ENCODE measurements around the gene PLCB1. TPM values are rescaled to one million over a fixed set of nuclear protein-coding genes. Genes with fewer than 3 reads are reported as not detected.

PLCB1 gene
- total RNA-seq, 1 donor, result 46.5 TPM

GRCh38 chr20:8755340-8756118, 623.5 kb downstream of the PLCB1 start:
- H3K4me3 ChIP-seq (ENCODE audit: low read depth, low read length), result no peak overlapping the region
- DNase-seq (ENCODE audit: low read depth), result no peak
- TF ChIP-seq CTCF (IDR thresholded peaks at IDR 0.05; ENCODE audit: insufficient read depth, low read length), result no peak

GRCh38 chr20:8756410-8756809, 624.3 kb downstream of the PLCB1 start:
- TF ChIP-seq CTCF (IDR thresholded peaks at IDR 0.05; ENCODE audit: insufficient read depth, low read length), result no peak
- H3K4me3 ChIP-seq (ENCODE audit: low read depth, low read length), result no peak overlapping the region

GRCh38 chr20:8757146-8757545, 625.1 kb downstream of the PLCB1 start:
- H3K4me3 ChIP-seq (ENCODE audit: low read depth, low read length), result no peak overlapping the region
- no peak for TF ChIP-seq CTCF (IDR thresholded peaks at IDR 0.05; ENCODE audit: insufficient read depth, low read length)
- DNase-seq (ENCODE audit: low read depth), result peak; percentile 76

More at GRCh38 chr20:8756410-8756809, 624.3 kb downstream of the PLCB1 start:
- DNase-seq (ENCODE audit: low read depth), result peak; percentile 66

DNA sequence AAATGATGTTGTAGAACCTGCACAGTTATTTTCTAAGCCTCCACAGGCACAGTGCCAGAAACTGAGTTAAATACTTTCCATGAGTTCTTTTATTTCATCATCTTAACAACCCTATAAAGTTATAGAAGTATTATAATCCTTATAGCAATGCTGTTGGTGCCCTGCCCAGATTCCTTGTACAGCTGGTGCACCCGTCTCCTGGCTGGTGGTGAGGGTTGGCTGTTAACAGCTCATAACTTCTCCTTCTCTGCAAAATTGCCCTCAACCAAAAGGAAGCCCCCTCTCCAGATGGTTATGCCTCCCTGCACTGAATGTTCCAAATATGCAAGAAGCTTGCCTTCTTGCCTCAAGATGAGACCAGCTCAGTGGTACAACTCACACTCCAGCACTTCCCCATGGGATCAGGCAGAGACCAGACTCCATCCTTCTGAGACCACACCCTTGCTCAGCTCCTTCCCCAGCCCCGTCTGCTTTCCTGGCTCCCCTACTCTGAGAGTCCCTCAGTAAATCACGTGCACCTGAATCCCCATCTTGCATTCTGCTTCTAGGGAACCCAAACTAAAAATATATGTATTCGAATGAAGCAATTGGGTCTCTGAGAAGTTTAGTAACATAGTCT, 632.4 kb downstream of the PLCB1 start:
- peak; percentile 37 for DNase-seq (ENCODE audit: low read depth)
- H3K4me3 ChIP-seq (ENCODE audit: low read depth, low read length), result no peak overlapping the region
- TF ChIP-seq CTCF (IDR thresholded peaks at IDR 0.05; ENCODE audit: insufficient read depth, low read length), result no peak

GRCh38 chr20:8766868-8767390, 634.9 kb downstream of the PLCB1 start:
- no peak for DNase-seq (ENCODE audit: low read depth)
- no peak for TF ChIP-seq CTCF (IDR thresholded peaks at IDR 0.05; ENCODE audit: insufficient read depth, low read length)

GRCh38 chr20:8774412-8774811, 642.3 kb downstream of the PLCB1 start:
- no peak for DNase-seq (ENCODE audit: low read depth)
- TF ChIP-seq CTCF (IDR thresholded peaks at IDR 0.05; ENCODE audit: insufficient read depth, low read length), result no peak
- H3K4me3 ChIP-seq (ENCODE audit: low read depth, low read length), result no peak overlapping the region

More at GRCh38 chr20:8766868-8767390, 634.9 kb downstream of the PLCB1 start:
- H3K4me3 ChIP-seq (ENCODE audit: low read depth, low read length), result no peak overlapping the region
